Measurements from ENCODE around the gene RAET1L. TPM values are rescaled to one million over a fixed set of nuclear protein-coding genes. Genes with fewer than 3 reads are reported as not detected.

The RAET1L gene
- total and polyA plus RNA-seq, 10 of the 15 experiments (the other 5 are each of a cell fraction or from before 2014, with no cell fraction given) = not detected

DNA sequence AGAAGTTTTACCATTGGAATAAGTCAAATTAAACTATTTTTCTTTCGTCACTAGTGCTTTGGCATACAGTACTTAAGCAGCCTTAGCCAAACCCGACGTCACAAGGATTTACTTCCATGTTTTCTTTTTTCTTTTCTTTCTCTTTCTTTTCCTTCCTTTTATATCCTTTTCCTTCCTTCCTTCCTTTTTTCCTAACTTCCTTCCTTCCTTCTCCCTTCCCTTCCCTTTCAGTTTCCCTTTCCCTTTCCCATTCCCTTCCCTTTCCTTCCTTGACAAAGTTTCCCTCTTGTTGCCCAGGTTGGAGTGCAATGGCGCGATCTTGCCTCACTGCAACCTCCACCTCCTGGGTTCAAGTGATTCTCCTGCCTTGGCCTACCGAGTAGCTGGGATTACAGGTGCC is 33.7 kb upstream of the RAET1L start (continued):
- TF ChIP-seq, protein P1, sequence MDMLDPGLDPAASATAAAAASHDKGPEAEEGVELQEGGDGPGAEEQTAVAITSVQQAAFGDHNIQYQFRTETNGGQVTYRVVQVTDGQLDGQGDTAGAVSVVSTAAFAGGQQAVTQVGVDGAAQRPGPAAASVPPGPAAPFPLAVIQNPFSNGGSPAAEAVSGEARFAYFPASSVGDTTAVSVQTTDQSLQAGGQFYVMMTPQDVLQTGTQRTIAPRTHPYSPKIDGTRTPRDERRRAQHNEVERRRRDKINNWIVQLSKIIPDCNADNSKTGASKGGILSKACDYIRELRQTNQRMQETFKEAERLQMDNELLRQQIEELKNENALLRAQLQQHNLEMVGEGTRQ (IDR thresholded peaks at IDR 0.05; ENCODE audit: borderline replicate concordance, low read depth, low read length) = no peak
- no peak for TF ChIP-seq EED (IDR thresholded peaks at IDR 0.05; ENCODE audit: low read depth)
- no peak for TF ChIP-seq ZNF217 (IDR thresholded peaks at IDR 0.05)
- no peak for TF ChIP-seq GATAD2B (conservative IDR thresholded peaks at IDR 0.05; ENCODE audit: low read depth)

DNA sequence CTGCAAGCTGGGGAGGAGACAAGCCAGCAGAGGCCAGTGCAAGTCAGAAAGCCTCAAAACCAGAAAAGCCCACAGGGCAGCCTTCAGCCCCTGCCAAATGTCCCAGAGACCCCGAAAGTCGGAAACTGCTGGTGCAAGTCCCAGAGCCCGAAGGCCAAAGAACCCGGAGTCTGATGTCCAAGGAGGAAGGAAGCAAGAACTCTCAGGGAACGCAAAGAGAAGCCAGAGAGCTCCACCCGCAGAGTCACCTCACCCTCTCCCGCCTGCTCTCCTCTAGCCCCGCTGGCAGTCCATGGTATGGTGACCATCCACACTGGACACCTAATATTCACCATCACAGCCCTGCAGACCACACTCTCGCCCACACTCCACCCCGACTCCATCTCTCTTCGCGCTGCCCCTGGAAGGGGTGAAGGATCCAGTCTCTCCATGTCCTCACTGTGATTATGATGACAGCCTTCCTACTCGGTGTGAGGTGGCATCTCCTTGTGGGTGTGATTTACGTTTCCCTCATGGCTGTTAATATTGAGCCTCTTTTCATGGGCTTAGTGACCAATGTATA is 33.0 kb upstream of the RAET1L start:
- ChIA-PET SMC1A (ENCODE audit: uncharacterized antibody, unreplicated experiment) (no interaction called here), CTCF (interaction anchor here (1.0 kb wide), 1 partner anchor 13 kb away, joined by 3 read pairs; no protein-coding TSS in a partner anchor), POLR2A (no interaction called here), RAD21 (ENCODE audit: unreplicated experiment) (no interaction called here)
- peaks cover 2 to 4% of the 10 kb centered on the region in 2 experiments; a peak in 2 of 4 replicates for H3K27me3 ChIP-seq (replicated peaks in 1 of 2; ENCODE audit: control insufficient read depth in 2 of 2, insufficient read depth in 2 of 2, low read length in 1 of 2)
- H3K4me3 ChIP-seq = no peak overlapping the region
- H2AFZ ChIP-seq (ENCODE audit: control insufficient read depth, low read depth, low read length) = no peak overlapping the region
- H3K4me2 ChIP-seq (ENCODE audit: control insufficient read depth, insufficient read depth) = no peak overlapping the region
- no peaks in the 10 kb centered on the region for H4K20me1 ChIP-seq (ENCODE audit: control insufficient read depth, insufficient read depth)
- in situ Hi-C loops (cut with MboI) (no loop called here), intact Hi-C loops (cut with micrococcal nuclease; ENCODE audit: unreplicated experiment) (no loop called here)
- H3K4me1 ChIP-seq (ENCODE audit: control insufficient read depth, insufficient read depth, low read length) = no peaks in the 10 kb centered on the region
- no TSS peak for BruUV-seq (replicated peaks)
- ATAC-seq (no peak), DNase-seq (ENCODE audit: low read depth, low spot score) (no peak), FAIRE-seq (no peak)
- H3K9me3 ChIP-seq (replicated peaks; ENCODE audit: control insufficient read depth, insufficient read depth, low read length) = no peaks in the 10 kb centered on the region; the same call in 2 of the 3 replicates
- H3K36me3 ChIP-seq (ENCODE audit: control insufficient read depth in 2 of 2, insufficient read depth in 2 of 2, low read length in 1 of 2) = no peaks in the 10 kb centered on the region
- WGBS (ENCODE audit: insufficient coverage, insufficient replicate concordance, low lambda C conversion rate, missing lambda C conversion rate) = 50% methylated on average over 14 of the region's 14 CpGs
- H3K27ac ChIP-seq (ENCODE audit: control insufficient read depth, insufficient read depth) = no peak overlapping the region
- H3K9ac ChIP-seq (ENCODE audit: control insufficient read depth, insufficient read depth, low read length) = no peak overlapping the region
- H3K79me2 ChIP-seq (ENCODE audit: control insufficient read depth, insufficient read depth, low read length) = no peaks in the 10 kb centered on the region
- TF ChIP-seq MLLT1 (IDR thresholded peaks at IDR 0.05) (no peak), NR2C1 (IDR thresholded peaks at IDR 0.05) (no peak), TBL1XR1 (IDR thresholded peaks at IDR 0.05; ENCODE audit: low read depth, low read length) (no peak), MTA3 (IDR thresholded peaks at IDR 0.05; ENCODE audit: borderline replicate concordance, low read length) (no peak), ZBED1 (IDR thresholded peaks at IDR 0.05; ENCODE audit: borderline replicate concordance) (no peak), SRF (IDR thresholded peaks at IDR 0.05; ENCODE audit: low read depth in 2 of 2, low read length in 2 of 2) (no peak), SUPT20H (IDR thresholded peaks at IDR 0.05; ENCODE audit: borderline replicate concordance, control insufficient read depth, low read depth, low read length) (no peak), POLR2A (IDR thresholded peaks at IDR 0.05; ENCODE audit: low read depth, low read length) (no peak), ZNF384 (IDR thresholded peaks at IDR 0.05; ENCODE audit: borderline replicate concordance, low read depth, low read length) (no peak), EZH2 (IDR thresholded peaks at IDR 0.05; ENCODE audit: borderline replicate concordance, control insufficient read depth, low read depth, low read length) (no peak), MEF2A (IDR thresholded peaks at IDR 0.05; ENCODE audit: insufficient read depth, low read depth, low read length) (no peak), ATF7 (IDR thresholded peaks at IDR 0.05; ENCODE audit: low read depth) (no peak)
- TF ChIP-seq, protein P2, sequence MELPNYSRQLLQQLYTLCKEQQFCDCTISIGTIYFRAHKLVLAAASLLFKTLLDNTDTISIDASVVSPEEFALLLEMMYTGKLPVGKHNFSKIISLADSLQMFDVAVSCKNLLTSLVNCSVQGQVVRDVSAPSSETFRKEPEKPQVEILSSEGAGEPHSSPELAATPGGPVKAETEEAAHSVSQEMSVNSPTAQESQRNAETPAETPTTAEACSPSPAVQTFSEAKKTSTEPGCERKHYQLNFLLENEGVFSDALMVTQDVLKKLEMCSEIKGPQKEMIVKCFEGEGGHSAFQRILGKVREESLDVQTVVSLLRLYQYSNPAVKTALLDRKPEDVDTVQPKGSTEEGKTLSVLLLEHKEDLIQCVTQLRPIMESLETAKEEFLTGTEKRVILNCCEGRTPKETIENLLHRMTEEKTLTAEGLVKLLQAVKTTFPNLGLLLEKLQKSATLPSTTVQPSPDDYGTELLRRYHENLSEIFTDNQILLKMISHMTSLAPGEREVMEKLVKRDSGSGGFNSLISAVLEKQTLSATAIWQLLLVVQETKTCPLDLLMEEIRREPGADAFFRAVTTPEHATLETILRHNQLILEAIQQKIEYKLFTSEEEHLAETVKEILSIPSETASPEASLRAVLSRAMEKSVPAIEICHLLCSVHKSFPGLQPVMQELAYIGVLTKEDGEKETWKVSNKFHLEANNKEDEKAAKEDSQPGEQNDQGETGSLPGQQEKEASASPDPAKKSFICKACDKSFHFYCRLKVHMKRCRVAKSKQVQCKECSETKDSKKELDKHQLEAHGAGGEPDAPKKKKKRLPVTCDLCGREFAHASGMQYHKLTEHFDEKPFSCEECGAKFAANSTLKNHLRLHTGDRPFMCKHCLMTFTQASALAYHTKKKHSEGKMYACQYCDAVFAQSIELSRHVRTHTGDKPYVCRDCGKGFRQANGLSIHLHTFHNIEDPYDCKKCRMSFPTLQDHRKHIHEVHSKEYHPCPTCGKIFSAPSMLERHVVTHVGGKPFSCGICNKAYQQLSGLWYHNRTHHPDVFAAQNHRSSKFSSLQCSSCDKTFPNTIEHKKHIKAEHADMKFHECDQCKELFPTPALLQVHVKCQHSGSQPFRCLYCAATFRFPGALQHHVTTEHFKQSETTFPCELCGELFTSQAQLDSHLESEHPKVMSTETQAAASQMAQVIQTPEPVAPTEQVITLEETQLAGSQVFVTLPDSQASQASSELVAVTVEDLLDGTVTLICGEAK (IDR thresholded peaks at IDR 0.05; ENCODE audit: borderline replicate concordance) = no peak
